GM12878 (cell line): ENCODE results near the gene MTFP1. TPM values are rescaled to one million over a fixed set of nuclear protein-coding genes. Genes with fewer than 3 reads are reported as not detected.
A peak's percentile ranks its signal among the peaks of the same experiment; 100 is the strongest.

ENCODE experiments used
- BACH1 ChIP-seq: fragments of 450-650 bp; IDR thresholded peaks from 2 replicates; pipeline ENCODE4 v1.6.1; 2017; ENCODE audit warnings: mild to moderate bottlenecking, borderline replicate concordance
- CHD2 ChIP-seq: IDR thresholded peaks from 2 replicates; pipeline ENCODE4 v1.6.1; 2011; ENCODE audit warnings: low read depth, low read length, improper control_type of control experiment, borderline replicate concordance
- DPF2 ChIP-seq: fragments of 450-650 bp; IDR thresholded peaks from 2 replicates; pipeline ENCODE4 v1.6.1; 2017; ENCODE audit warnings: mild to moderate bottlenecking
- E2F4 ChIP-seq: IDR thresholded peaks from 2 replicates; pipeline ENCODE4 v1.6.1; 2012; ENCODE audit warnings: low read depth, low read length, improper control_type of control experiment
- E4F1 ChIP-seq: fragments of 450-650 bp; IDR thresholded peaks from 2 replicates; pipeline ENCODE4 v1.6.1; 2018; ENCODE audit warnings: borderline replicate concordance, mild to moderate bottlenecking; ENCODE audit not compliant: partially characterized antibody
- EED ChIP-seq: sonication (generic); IDR thresholded peaks from 2 replicates; pipeline ENCODE4 v1.6.1; 2016; ENCODE audit warnings: antibody characterized with exemption, low read depth
- EGR1 ChIP-seq, 2 experiments: IDR thresholded peaks; 1 replicate in 1 of 2; 2 replicates in 1 of 2; pipeline ENCODE4 v1.6.1; 2011 to 2012; ENCODE audit warnings: low read depth in 2 of 2, low read length in 2 of 2, borderline replicate concordance in 1 of 2, mild to moderate bottlenecking in 1 of 2, moderate library complexity in 1 of 2
- GABPA ChIP-seq: IDR thresholded peaks from 2 replicates; pipeline ENCODE4 v1.6.1; 2014; ENCODE audit warnings: antibody characterized with exemption, low read depth, mild to moderate bottlenecking, inconsistent platforms
- IKZF1 ChIP-seq: fragments of 450-650 bp; conservative IDR thresholded peaks from 2 replicates; pipeline ENCODE4 v1.6.1; 2017; ENCODE audit warnings: antibody characterized with exemption, mild to moderate bottlenecking
- MTA2 ChIP-seq: fragments of 450-650 bp; IDR thresholded peaks from 2 replicates; pipeline ENCODE4 v1.6.1; 2016; ENCODE audit warnings: low read depth, mild to moderate bottlenecking, moderate library complexity
- PAX5 ChIP-seq: IDR thresholded peaks from 2 replicates; pipeline ENCODE4 v1.6.1; 2011; ENCODE audit warnings: low read depth, low read length, borderline replicate concordance
- PAX8 ChIP-seq: fragments of 450-650 bp; IDR thresholded peaks from 2 replicates; pipeline ENCODE4 v1.6.1; 2017; ENCODE audit warnings: mild to moderate bottlenecking, moderate library complexity
- PRDM15 ChIP-seq: fragments of 450-650 bp; formaldehyde crosslinking; IDR thresholded peaks from 2 replicates; pipeline ENCODE4 v1.4.0; 2020; ENCODE audit warnings: mild to moderate bottlenecking, moderate library complexity
- RAD21 ChIP-seq: IDR thresholded peaks from 2 replicates; pipeline ENCODE4 v1.6.1; 2011; ENCODE audit warnings: mild to moderate bottlenecking, low read depth, low read length, moderate library complexity; ENCODE audit not compliant: insufficient read depth
- RUNX3 ChIP-seq: IDR thresholded peaks from 2 replicates; pipeline ENCODE4 v1.6.1; 2012; ENCODE audit warnings: low read length, inconsistent platforms
- SIN3A ChIP-seq: IDR thresholded peaks from 2 replicates; pipeline ENCODE4 v1.6.1; 2012; ENCODE audit warnings: low read depth, low read length, improper control_type of control experiment
- SMAD5 ChIP-seq: IDR thresholded peaks from 2 replicates; pipeline ENCODE4 v1.6.1; 2016; ENCODE audit warnings: antibody characterized with exemption, low read depth
- SMC3 ChIP-seq: IDR thresholded peaks from 2 replicates; pipeline ENCODE4 v1.6.1; 2011; ENCODE audit warnings: low read length, improper control_type of control experiment, borderline replicate concordance
- STAT1 ChIP-seq: fragments of 450-650 bp; conservative IDR thresholded peaks from 2 replicates; pipeline ENCODE4 v1.6.1; 2014; ENCODE audit warnings: antibody characterized with exemption, mild to moderate bottlenecking
- STAT3 ChIP-seq: IDR thresholded peaks from 2 replicates; pipeline ENCODE4 v1.6.1; 2011; ENCODE audit warnings: low read depth, low read length, improper control_type of control experiment
- WRNIP1 ChIP-seq: IDR thresholded peaks from 2 replicates; pipeline ENCODE4 v1.6.1; 2011; ENCODE audit warnings: low read depth, low read length, improper control_type of control experiment, borderline replicate concordance
- YBX1 ChIP-seq: fragments of 450-650 bp; IDR thresholded peaks from 2 replicates; pipeline ENCODE4 v1.6.1; 2016; ENCODE audit warnings: antibody characterized with exemption
- YY1 ChIP-seq: IDR thresholded peaks from 2 replicates; pipeline ENCODE4 v1.6.1; 2011; ENCODE audit warnings: low read depth, mild to moderate bottlenecking, low read length
- ZNF274 ChIP-seq: IDR thresholded peaks from one replicate; pipeline ENCODE4 v1.8.0; 2011; ENCODE audit not compliant: insufficient read length, insufficient read depth
- ZNF384 ChIP-seq: IDR thresholded peaks from 2 replicates; pipeline ENCODE4 v1.6.1; 2012; ENCODE audit warnings: low read depth, mild to moderate bottlenecking, low read length, improper control_type of control experiment, borderline replicate concordance
- polyA plus RNA-seq, 11 experiments: library from polyadenylated mRNA; depleted of rRNA in 4 of 11; unstranded in 6 of 11; stranded (reverse) in 5 of 11; fragments of >200 nt; fragmentation: Nextera tagmentation in 4 of 11; fragmentation: Illumina TruSeq in 1 of 11; extraction: Ambion mirVana in 4 of 11; extraction: Trizol in 1 of 11; gene quantifications; 1 replicate in 1 of 11; 2 replicates in 10 of 11; pipeline versions ENCODE4 v1.2.1 to v1.2.3, GENCODE V29; 2011 to 2016; ENCODE audit warnings: inconsistent platforms in 2 of 11, missing spikeins in 2 of 11, low read depth in 1 of 11
- total RNA-seq, 4 experiments: library from RNA; depleted of rRNA in 3 of 4; stranded (reverse); fragments of >200 nt in 3 of 4; fragmentation: Illumina TruSeq in 1 of 4; extraction: Trizol in 1 of 4; gene quantifications; 2 replicates each; pipeline versions ENCODE4 v1.2.1 to v1.2.3, GENCODE V29; 2013 to 2021

The MTFP1 gene
- total and polyA plus RNA-seq, 10 of the 15 experiments (the other 5 are each of a cell fraction or from before 2014, with no cell fraction given), result 20.5 to 133 (median 59.8) TPM

GRCh38 chr22:30423959-30424533, 1.5 kb upstream of the MTFP1 start (continued):
- TF ChIP-seq STAT3, result no peak
- peak; percentile 24; the same call in 1 of the 2 replicates for TF ChIP-seq SMAD5
- no peak for TF ChIP-seq PAX8
- TF ChIP-seq EED, result no peak
- peak; percentile 44 for TF ChIP-seq BACH1
- no peak for TF ChIP-seq DPF2
- peak in 1 of 2 experiments; percentile 85; a peak in 2 of 3 replicates for TF ChIP-seq EGR1 (IDR thresholded peaks at IDR 0.05; ENCODE audit: borderline replicate concordance in 1 of 2, low read depth in 2 of 2, low read length in 2 of 2)
- TF ChIP-seq PAX5, result no peak
- peak; percentile 40 for TF ChIP-seq RUNX3
- no peak for TF ChIP-seq WRNIP1
- no peak for TF ChIP-seq ZNF274
- no peak for TF ChIP-seq RAD21
- TF ChIP-seq SIN3A, result peak; percentile 78
- TF ChIP-seq GABPA, result no peak
- no peak for TF ChIP-seq E2F4
- no peak for TF ChIP-seq SMC3
- TF ChIP-seq MTA2, result 0 out of 2 replicates have a peak, but pooled peaks have one; percentile 28
- TF ChIP-seq CHD2, result peak; percentile 78
- peak; percentile 49; the same call in 1 of the 2 replicates for TF ChIP-seq STAT1
- TF ChIP-seq YBX1, result no peak
- peak; percentile 87 for TF ChIP-seq IKZF1
- TF ChIP-seq YY1, result peak; percentile 99
- peak; percentile 50 for TF ChIP-seq E4F1
- TF ChIP-seq PRDM15 (CRISPR knock-in tag), result no peak
- TF ChIP-seq ZNF384, result no peak
